ENCODE data around the gene INAVA. TPM values are rescaled to one million over a fixed set of nuclear protein-coding genes. Genes with fewer than 3 reads are reported as not detected.
"Not testable (repeated sequence)": the region's sequence is repeated elsewhere in the genome, so short reads cannot be mapped to it uniquely, and the experiment has no call there.

The INAVA gene
- total and polyA plus RNA-seq, 5 donors = not detected

DNA sequence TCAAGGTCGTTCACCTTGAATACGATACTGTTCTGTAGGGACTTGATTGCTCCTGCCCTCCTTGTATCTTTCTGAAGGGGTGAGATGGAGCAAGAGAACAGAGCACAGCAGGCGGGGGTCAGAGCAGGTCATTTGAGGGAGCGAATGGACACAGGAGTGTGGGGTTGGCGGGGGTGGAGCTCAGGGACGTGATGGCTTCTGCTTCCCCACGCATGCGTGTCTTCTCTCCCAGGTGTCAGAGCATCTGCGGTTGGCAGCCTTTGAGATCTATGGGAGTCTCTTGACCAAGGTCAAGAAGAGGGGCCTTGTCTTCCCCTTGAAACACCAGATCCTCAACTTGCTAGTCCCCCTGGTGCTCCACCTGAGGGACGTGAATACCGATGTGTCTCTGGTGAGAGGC is 63.9 kb downstream of the INAVA start:
- no peak for DNase-seq
- no peaks in the 10 kb centered on the region for H3K9me3 ChIP-seq (ENCODE audit: control insufficient read depth, low read length)
- H3K4me3 ChIP-seq (ENCODE audit: low read length) = no peak overlapping the region
- no peak overlapping the region for H3K27ac ChIP-seq (ENCODE audit: low read length)
- 95% methylated on average over 11 of the region's 11 CpGs for WGBS
- no peaks in the 10 kb centered on the region for H3K4me1 ChIP-seq (ENCODE audit: control insufficient read depth, insufficient read depth, low read length)
- no peaks in the 10 kb centered on the region for H3K27me3 ChIP-seq (ENCODE audit: control insufficient read depth, insufficient read depth)
- intact Hi-C loops (cut with DNase I) = no loop called here
- no peak for ATAC-seq

DNA sequence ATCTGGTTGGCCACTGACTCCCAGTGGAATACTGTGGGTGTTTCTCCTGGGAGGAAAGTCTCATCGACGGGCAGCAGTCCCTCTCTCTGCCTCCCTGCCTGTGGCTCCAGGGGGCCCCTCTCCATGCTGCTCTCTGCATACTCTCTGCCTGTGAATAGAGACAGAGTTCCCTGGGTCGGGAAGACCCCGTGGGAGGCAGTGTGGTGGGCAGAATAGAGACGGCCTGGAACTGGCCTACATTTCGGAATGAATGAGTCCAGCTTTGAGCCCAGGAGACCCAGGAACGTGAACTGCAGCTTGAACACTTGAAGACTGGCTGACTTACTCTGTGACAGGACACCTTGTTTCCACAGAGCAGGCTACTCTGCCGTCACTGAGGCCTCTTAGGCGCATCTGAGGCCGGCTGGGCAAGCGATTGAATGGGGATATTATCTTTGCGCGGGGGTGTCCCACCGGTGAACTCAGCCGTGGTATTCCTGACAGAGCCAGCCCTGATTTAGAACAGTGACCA is 64.8 kb downstream of the INAVA start:
- no peak for DNase-seq
- intact Hi-C loops (cut with DNase I) = no loop called here
- WGBS = 62% methylated on average over 15 of the region's 15 CpGs
- H3K27ac ChIP-seq (ENCODE audit: low read length) = no peak overlapping the region
- H3K27me3 ChIP-seq (ENCODE audit: control insufficient read depth, insufficient read depth) = no peaks in the 10 kb centered on the region
- no peaks in the 10 kb centered on the region for H3K4me1 ChIP-seq (ENCODE audit: control insufficient read depth, insufficient read depth, low read length)
- ATAC-seq = no peak
- H3K4me3 ChIP-seq (ENCODE audit: low read length) = no peak overlapping the region
- no peaks in the 10 kb centered on the region for H3K9me3 ChIP-seq (ENCODE audit: control insufficient read depth, low read length)

DNA sequence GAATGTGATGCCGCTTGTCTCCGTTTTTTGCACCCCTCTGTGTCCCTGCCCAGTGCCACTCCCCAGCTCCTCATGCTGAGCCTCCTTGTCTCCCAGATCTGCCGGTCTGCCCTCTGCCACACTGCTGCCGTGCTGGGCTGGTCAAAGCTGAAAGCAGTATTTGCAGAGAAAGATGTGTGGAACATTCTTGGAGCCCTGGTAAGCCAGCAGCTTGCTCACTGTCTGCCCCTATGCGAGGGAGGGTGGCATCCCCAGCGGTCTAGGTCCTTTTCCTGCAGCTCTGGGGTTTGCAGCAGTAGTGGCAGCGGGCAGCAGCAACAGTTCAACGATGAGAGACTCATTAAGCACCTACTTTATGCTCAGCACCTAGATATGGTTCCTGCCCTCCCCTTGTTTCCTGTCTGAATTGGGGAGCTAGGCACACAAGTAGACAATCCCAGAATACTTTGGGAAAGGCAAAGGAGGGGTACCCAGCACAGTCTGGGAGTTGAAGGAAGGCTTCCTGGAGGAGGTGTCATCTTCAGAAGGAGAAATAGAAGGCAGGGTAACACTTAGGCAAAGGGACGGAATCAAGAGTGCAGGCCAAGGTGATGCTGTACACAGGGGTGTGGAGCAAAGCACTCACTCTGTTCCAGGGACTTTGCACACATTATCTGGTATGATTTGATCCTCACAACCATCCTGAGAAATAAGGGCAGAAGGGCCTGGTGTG is 65.7 kb downstream of the INAVA start:
- Histone ChIP-seq H3K9me3 (ENCODE audit: control insufficient read depth, low read length) (no peaks in the 10 kb centered on the region), H3K27ac (ENCODE audit: low read length) (no peak overlapping the region), H3K4me1 (ENCODE audit: control insufficient read depth, insufficient read depth, low read length) (no peaks in the 10 kb centered on the region), H3K4me3 (ENCODE audit: low read length) (no peak overlapping the region), H3K27me3 (ENCODE audit: control insufficient read depth, insufficient read depth) (no peaks in the 10 kb centered on the region)
- WGBS = 67% methylated on average over 9 of the region's 9 CpGs
- intact Hi-C loops (cut with DNase I) = no loop called here
- no peak for ATAC-seq
- no peak for DNase-seq

DNA sequence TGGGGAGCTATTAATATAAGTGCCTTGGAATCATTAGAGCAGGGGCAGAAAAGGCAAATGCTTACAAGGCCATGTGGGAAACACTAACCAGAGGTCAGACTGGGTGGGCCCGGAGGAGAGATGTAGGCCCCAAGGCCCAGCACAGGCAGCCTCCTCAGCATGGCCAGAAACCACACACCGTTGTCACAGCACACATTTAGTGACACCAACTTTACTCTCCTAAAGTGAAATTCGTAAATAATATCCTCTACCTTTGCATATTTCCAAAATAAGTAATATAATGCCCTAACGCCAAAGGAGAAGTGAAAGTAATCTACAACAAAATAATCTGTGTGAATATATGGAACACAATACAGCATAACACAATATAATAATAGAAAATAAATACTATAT is 66.2 kb downstream of the INAVA start:
- Histone ChIP-seq H3K9me3 (ENCODE audit: control insufficient read depth, low read length) (no peaks in the 10 kb centered on the region), H3K4me1 (ENCODE audit: control insufficient read depth, insufficient read depth, low read length) (no peaks in the 10 kb centered on the region), H3K27ac (ENCODE audit: low read length) (no peak overlapping the region), H3K4me3 (ENCODE audit: low read length) (no peak overlapping the region), H3K27me3 (ENCODE audit: control insufficient read depth, insufficient read depth) (no peaks in the 10 kb centered on the region)
- ATAC-seq (no peak), DNase-seq (no peak)
- 93% methylated on average over 4 of the region's 4 CpGs for WGBS
- intact Hi-C loops (cut with DNase I) = no loop called here

DNA sequence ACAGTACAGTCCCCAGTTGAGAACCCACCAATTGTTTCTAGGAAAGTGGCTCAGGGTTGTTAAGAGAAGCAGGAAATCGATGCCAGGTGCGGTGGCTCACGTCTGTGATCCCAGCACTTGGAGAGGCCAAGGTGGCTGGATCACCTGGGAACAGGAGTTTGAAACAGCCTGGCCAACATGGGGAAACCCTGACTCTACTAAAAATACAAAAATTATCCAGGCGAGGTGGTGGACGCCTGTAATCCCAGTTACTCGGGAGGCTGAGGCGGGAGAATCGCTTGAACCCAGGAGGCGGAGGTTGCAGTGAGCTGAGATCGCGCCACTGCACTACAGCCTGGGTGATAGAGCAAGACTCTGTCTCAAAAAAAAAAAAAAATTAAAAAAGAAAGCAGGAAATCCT is 67.5 kb downstream of the INAVA start:
- intact Hi-C loops (cut with DNase I); DNase-seq; H3K9me3 ChIP-seq (ENCODE audit: control insufficient read depth, low read length); H3K27me3 ChIP-seq (ENCODE audit: control insufficient read depth, insufficient read depth); H3K4me3 ChIP-seq (ENCODE audit: low read length); H3K27ac ChIP-seq (ENCODE audit: low read length); ATAC-seq; H3K4me1 ChIP-seq (ENCODE audit: control insufficient read depth, insufficient read depth, low read length): not testable (repeated sequence)
- 94% methylated on average over 11 of the region's 11 CpGs for WGBS

DNA sequence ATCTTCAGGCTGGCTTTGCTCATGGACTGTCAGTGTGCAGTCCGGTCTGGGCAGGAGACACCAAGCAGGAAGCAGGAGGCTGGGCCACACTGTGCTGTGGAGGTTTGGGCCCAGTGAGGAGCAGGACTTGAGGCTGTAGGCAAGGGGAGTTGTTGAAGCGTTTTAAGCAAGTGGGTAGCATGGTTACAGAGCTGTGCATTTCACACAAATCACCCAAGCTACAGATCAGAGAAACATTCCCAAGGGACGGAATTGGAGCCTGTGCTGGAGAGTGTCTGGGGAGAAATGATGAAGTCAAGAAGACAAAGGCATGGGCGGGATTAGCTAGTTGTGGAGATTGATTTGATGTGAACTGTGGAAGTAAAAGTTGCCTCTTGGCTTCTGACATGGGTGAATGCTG is 67.9 kb downstream of the INAVA start:
- H3K4me3 ChIP-seq (ENCODE audit: low read length) = no peak overlapping the region
- no peaks in the 10 kb centered on the region for H3K9me3 ChIP-seq (ENCODE audit: control insufficient read depth, low read length)
- intact Hi-C loops (cut with DNase I) = no loop called here
- ATAC-seq = no peak
- H3K27me3 ChIP-seq (ENCODE audit: control insufficient read depth, insufficient read depth) = no peaks in the 10 kb centered on the region
- WGBS = 84% methylated on average over 4 of the region's 4 CpGs
- H3K27ac ChIP-seq (ENCODE audit: low read length) = no peak overlapping the region
- no peak for DNase-seq
- H3K4me1 ChIP-seq (ENCODE audit: control insufficient read depth, insufficient read depth, low read length) = no peaks in the 10 kb centered on the region

DNA sequence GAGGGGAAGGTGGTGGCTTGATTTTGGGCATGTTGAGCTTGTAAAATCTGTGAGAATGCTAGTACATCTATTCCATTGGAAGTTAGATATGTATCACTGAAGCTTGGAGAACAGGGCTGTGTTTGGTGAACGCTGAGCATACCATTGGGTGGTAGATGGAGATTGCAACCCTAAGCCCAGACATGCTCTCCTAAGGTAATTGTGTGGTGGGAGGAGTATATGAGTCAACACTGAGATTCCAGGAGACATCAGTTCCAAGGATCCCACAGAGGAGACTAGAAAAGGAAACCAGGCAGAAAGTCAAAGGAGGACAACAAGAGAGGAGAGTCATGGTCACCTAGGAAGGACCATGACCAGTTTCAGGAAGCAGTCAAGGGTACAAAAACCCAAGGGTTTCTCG is 68.4 kb downstream of the INAVA start:
- Histone ChIP-seq H3K27ac (ENCODE audit: low read length) (no peak overlapping the region), H3K4me3 (ENCODE audit: low read length) (no peak overlapping the region), H3K27me3 (ENCODE audit: control insufficient read depth, insufficient read depth) (no peaks in the 10 kb centered on the region), H3K9me3 (ENCODE audit: control insufficient read depth, low read length) (no peaks in the 10 kb centered on the region), H3K4me1 (ENCODE audit: control insufficient read depth, insufficient read depth, low read length) (no peaks in the 10 kb centered on the region)
- 93% methylated on average over 2 of the region's 2 CpGs for WGBS
- intact Hi-C loops (cut with DNase I) = no loop called here
- no peak for ATAC-seq
- no peak for DNase-seq

DNA sequence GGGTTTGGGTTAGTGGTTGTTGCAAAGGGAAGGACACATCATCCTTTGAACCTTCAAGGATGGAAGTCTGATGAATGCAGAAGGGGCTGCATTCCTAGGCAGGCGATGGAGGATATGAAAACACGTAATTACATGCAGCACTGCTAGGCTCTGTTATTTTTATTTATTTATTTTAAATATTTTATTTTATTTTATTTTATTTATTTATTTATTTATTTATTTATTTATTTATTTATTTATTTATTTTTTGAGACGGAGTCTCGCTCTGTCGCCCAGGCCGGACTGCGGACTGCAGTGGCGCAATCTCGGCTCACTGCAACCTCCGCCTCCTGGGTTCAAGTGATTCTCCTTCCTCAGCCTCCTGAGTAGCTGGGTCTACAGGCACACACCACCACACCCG is 69.2 kb downstream of the INAVA start:
- H3K4me1 ChIP-seq (ENCODE audit: control insufficient read depth, insufficient read depth, low read length); ATAC-seq; intact Hi-C loops (cut with DNase I); H3K9me3 ChIP-seq (ENCODE audit: control insufficient read depth, low read length); H3K27me3 ChIP-seq (ENCODE audit: control insufficient read depth, insufficient read depth); H3K4me3 ChIP-seq (ENCODE audit: low read length); H3K27ac ChIP-seq (ENCODE audit: low read length); DNase-seq: not testable (repeated sequence)
- WGBS = 90% methylated on average over 11 of the region's 11 CpGs

Other genes with a start within 250 kb of the INAVA start
- 10 to 100 TPM; 11.0 to 14.9 (median 12.8) TPM for gene DDX59, start 225.0 kb upstream of the INAVA start, total RNA-seq
- 17.1 TPM for gene DDX59, start 225.0 kb upstream of the INAVA start, polyA plus RNA-seq
- 10 to 100 TPM; 33.7 to 39.5 (median 37.2) TPM for gene CAMSAP2, start 156.0 kb upstream of the INAVA start, total RNA-seq
- 6.9 TPM for gene CAMSAP2, start 156.0 kb upstream of the INAVA start, polyA plus RNA-seq
- gene GPR25, start 21.9 kb upstream of the INAVA start, total RNA-seq = not detected
- gene GPR25, start 21.9 kb upstream of the INAVA start, polyA plus RNA-seq = not detected
- gene KIF21B, start 128.8 kb downstream of the INAVA start, total RNA-seq = under 1 TPM; 0.53 to 0.83 (median 0.67) TPM
- gene KIF21B, start 128.8 kb downstream of the INAVA start, polyA plus RNA-seq = 0.36 TPM
- gene CACNA1S, start 217.5 kb downstream of the INAVA start, total RNA-seq = under 1 TPM in 2 of 4 donors, not detected in 2; 0.06 to 0.09 TPM
- gene CACNA1S, start 217.5 kb downstream of the INAVA start, polyA plus RNA-seq = not detected
- gene ASCL5, start 232.3 kb downstream of the INAVA start, total RNA-seq = not detected
- gene ASCL5, start 232.3 kb downstream of the INAVA start, polyA plus RNA-seq = not detected

Data from right cardiac atrium (tissue), 5 donors.